Transverse colon (tissue), 4 donors: ENCODE data around the gene TVP23A. TPM values are rescaled to one million over a fixed set of nuclear protein-coding genes. Genes with fewer than 3 reads are reported as not detected.
A peak's percentile ranks its signal among the peaks of the same experiment; 100 is the strongest.
"Not testable (repeated sequence)": the region's sequence is repeated elsewhere in the genome, so short reads cannot be mapped to it uniquely, and the experiment has no call there.

Source experiments
- DNase-seq: peaks from one replicate; pipeline ENCODE4 v3.0.0-alpha.2; 2019
- H3K27ac ChIP-seq, 4 donors: fragments of 200-600 bp; sonication (generic); 2 replicates each; pipeline ENCODE4 v1.5.1; 2016 to 2018; ENCODE audit warnings: inconsistent platforms in 4 of 4
- H3K27me3 ChIP-seq: fragments of 200-600 bp; sonication (generic); 2 replicates; pipeline ENCODE4 v1.5.1; 2017; ENCODE audit warnings: inconsistent platforms
- H3K36me3 ChIP-seq, 4 donors: fragments of 200-600 bp; sonication (generic); 2 replicates each; pipeline ENCODE4 v1.5.1; 2017 to 2019; ENCODE audit warnings: inconsistent platforms in 4 of 4
- H3K4me1 ChIP-seq, 4 donors: fragments of 200-600 bp; sonication (generic); 2 replicates each; pipeline ENCODE4 v1.5.1; 2017 to 2020; ENCODE audit warnings: inconsistent platforms in 4 of 4
- H3K4me3 ChIP-seq, 4 donors: fragments of 200-600 bp; sonication (generic); 1 replicate in 1 of 4; 2 replicates in 3 of 4; pipeline versions ENCODE4 v1.5.1 to v1.6.1; 2017 to 2019; ENCODE audit warnings: inconsistent platforms in 4 of 4
- H3K9me3 ChIP-seq, 2 donors: fragments of 200-600 bp; sonication (generic); 2 replicates each; pipeline ENCODE4 v1.5.1; 2017 to 2019; ENCODE audit warnings: inconsistent platforms in 2 of 2
- EP300 ChIP-seq: sonication (generic); formaldehyde crosslinking; IDR thresholded peaks from one replicate; pipeline ENCODE4 v1.6.1; 2017; ENCODE audit warnings: antibody characterized with exemption, low read depth
- POLR2A ChIP-seq: fragments of 450-650 bp; IDR thresholded peaks from one replicate; pipeline ENCODE4 v1.6.1; 2016; ENCODE audit warnings: antibody characterized with exemption, mild to moderate bottlenecking, moderate library complexity
- POLR2AphosphoS5 ChIP-seq, 3 donors: sonication (generic); formaldehyde crosslinking; IDR thresholded peaks; one replicate each; pipeline ENCODE4 v1.6.1; 2016; ENCODE audit warnings: antibody characterized with exemption in 3 of 3
- WGBS, 2 donors: methylation state at CpG; one replicate each; pipeline ENCODE4 v1.1.5; 2018; ENCODE audit warnings: low coverage in 1 of 2; 5-methylcytosine and 5-hydroxymethylcytosine counted together
- in situ Hi-C, 4 donors: fragments of 200-750 bp; cut with MboI; loops; one replicate each; pipeline versions ENCODE4 v1.15.0 to v1.15.1; 2017; ENCODE audit warnings: low sequenced_read_pairs in 3 of 4, low pct_ligation_motif_present in 1 of 4, low pct_unique_long_range_greater_than_20kb in 1 of 4
- intact Hi-C: fragments of 100-400 bp; cut with DNase I; formaldehyde crosslinking; loops from one replicate; pipeline ENCODE4 v1.15.1; 2023; ENCODE audit warnings: low total_unique reads
- total RNA-seq, 4 donors: library from RNA; depleted of rRNA; stranded (reverse); fragments of >200 nt; gene quantifications; one replicate each; pipeline ENCODE4 v1.1.0, GENCODE V29; 2016
- TF ChIP-seq, protein P1 (sequence below), 5 experiments: fragments of 200-600 bp in 3 of 5; fragments of 450-650 bp in 2 of 5; sonication (generic) in 3 of 5; IDR thresholded peaks; 1 replicate in 2 of 5; 2 replicates in 3 of 5; pipeline ENCODE4 v1.5.1; 2016 to 2017; ENCODE audit warnings: antibody characterized with exemption in 5 of 5, inconsistent platforms in 3 of 5, mild to moderate bottlenecking in 2 of 5, moderate library complexity in 1 of 5

TVP23A gene
- total RNA-seq, 4 donors from 2014 or later = 0.14 to 0.16 TPM; not detected in 2

DNA sequence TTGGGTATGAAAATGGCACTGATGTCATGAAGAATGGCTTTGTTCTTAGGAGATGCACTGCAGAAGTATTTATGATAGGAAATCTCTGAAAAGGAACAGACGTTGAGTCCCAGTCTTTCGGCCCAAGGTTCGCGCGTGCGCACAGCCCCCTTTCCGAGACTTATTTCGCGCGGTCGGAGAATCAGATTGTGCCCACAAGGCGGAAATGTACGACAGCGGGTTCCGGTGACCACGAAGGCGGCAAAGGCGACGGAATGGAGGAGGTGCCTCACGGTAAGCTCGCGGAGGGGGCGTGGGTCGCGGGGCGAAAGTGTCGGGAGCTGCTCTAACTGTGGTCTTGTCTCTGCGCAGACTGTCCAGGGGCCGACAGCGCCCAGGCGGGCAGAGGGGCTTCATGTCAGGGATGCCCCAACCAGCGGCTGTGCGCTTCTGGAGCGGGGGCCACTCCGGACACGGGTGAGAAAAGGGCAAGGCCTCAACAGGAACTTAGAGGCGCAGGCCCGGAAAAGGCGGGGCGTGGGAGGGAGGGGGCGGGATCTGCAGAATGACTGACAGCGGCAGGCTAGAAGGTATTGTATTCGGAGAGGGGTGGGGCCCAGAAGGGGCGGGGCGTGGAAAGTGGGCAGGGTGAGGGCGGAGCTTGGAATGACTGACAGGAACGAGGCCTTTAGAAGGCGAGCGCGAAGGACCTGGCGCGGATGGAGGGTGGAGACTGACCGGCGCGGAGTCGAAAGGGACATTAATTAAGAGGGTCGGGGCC lies 74.8 kb downstream of the TVP23A start, which contains the start of gene NUBP1:
TSS of gene NUBP1 (plus strand) at position 233 of the 760 bp plus-strand sequence. CDS start at position 255, 22 bp downstream.
- intact Hi-C loops = loop anchor here (10.0 kb wide), 1 partner anchor 171 kb away; no protein-coding TSS in a partner anchor

DNA sequence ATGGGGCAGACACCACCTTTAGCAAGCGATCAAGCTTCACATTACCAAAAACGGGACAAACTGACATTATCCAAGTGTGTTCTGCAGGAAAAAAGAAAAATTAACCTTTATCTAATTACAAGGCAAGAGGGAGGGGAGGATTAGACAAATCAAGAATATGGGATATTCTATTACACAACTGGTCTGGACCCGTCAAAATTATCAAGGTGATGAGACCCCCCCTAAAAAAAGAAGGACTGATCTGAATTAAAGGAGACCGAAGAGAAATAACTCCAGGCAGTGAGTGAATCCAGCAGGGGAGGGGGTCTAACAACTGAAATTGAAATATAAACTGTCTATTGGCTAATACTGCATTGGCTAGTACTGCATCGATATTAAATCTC lies 75.4 kb downstream of the TVP23A start:
- Histone ChIP-seq H3K9me3 (no peaks in the 10 kb centered on the region), H3K4me3 (peak overlapping the region in 3 of 4 donors; percentile 49 to 61 (median 54)), H3K4me1 (peaks cover 5 to 29% (median 19%) of the 10 kb centered on the region in 4 donors), H3K36me3 (peaks cover 0 to 8% (median 3%) of the 10 kb centered on the region in 4 donors), H3K27me3 (no peaks in the 10 kb centered on the region), H3K27ac (peak overlapping the region; percentile 88 to 98 (median 92))
- no peak for DNase-seq
- no peak for TF ChIP-seq EP300
- TF ChIP-seq, protein P1, sequence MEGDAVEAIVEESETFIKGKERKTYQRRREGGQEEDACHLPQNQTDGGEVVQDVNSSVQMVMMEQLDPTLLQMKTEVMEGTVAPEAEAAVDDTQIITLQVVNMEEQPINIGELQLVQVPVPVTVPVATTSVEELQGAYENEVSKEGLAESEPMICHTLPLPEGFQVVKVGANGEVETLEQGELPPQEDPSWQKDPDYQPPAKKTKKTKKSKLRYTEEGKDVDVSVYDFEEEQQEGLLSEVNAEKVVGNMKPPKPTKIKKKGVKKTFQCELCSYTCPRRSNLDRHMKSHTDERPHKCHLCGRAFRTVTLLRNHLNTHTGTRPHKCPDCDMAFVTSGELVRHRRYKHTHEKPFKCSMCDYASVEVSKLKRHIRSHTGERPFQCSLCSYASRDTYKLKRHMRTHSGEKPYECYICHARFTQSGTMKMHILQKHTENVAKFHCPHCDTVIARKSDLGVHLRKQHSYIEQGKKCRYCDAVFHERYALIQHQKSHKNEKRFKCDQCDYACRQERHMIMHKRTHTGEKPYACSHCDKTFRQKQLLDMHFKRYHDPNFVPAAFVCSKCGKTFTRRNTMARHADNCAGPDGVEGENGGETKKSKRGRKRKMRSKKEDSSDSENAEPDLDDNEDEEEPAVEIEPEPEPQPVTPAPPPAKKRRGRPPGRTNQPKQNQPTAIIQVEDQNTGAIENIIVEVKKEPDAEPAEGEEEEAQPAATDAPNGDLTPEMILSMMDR (IDR thresholded peaks at IDR 0.05) = no peak
- TF ChIP-seq POLR2A = no peak
- TF ChIP-seq POLR2AphosphoS5 (IDR thresholded peaks at IDR 0.05) = no peak
- WGBS, 2 donors = 23 to 27% methylated on average over 5 of the region's 5 CpGs
- intact Hi-C loops = loop anchor here (10.0 kb wide), 1 partner anchor 172 kb away; no protein-coding TSS in a partner anchor
- in situ Hi-C loops = loop anchor here in 3 of 4 donors (10.0 to 25.0 kb wide), 4 partner anchors 182 to 1606 kb away; no protein-coding TSS in a partner anchor

More for the DNA sequence above, 74.8 kb downstream of the TVP23A start, which contains the start of gene NUBP1:
- in situ Hi-C loops = loop anchor here in 3 of 4 donors (10.0 to 25.0 kb wide), 4 partner anchors 181 to 1606 kb away; no protein-coding TSS in a partner anchor
- H3K4me1 ChIP-seq = peaks cover 5 to 24% (median 16%) of the 10 kb centered on the region in 4 donors
- DNase-seq = peak; percentile 100
- H3K27me3 ChIP-seq = no peaks in the 10 kb centered on the region
- H3K36me3 ChIP-seq = peaks cover 0 to 9% (median 4%) of the 10 kb centered on the region in 4 donors
- H3K4me3 ChIP-seq = peak within 1 kb of the TSS; percentile 13 to 61 (median 52)
- TF ChIP-seq, protein P1 (IDR thresholded peaks at IDR 0.05) = peak in 2 of 5 experiments; percentile 40 to 48
- no peak for TF ChIP-seq EP300
- TF ChIP-seq POLR2A = peak; percentile 83
- peak; percentile 78 to 88 (median 82) for TF ChIP-seq POLR2AphosphoS5 (IDR thresholded peaks at IDR 0.05)
- 0% methylated on average over 57 of the region's 57 CpGs; no CpG with 5 or more reads in 1 of the 2 donors for WGBS, 2 donors
- H3K9me3 ChIP-seq = no peaks in the 10 kb centered on the region
- H3K27ac ChIP-seq = peak within 1 kb of the TSS; percentile 88 to 98 (median 92)

DNA sequence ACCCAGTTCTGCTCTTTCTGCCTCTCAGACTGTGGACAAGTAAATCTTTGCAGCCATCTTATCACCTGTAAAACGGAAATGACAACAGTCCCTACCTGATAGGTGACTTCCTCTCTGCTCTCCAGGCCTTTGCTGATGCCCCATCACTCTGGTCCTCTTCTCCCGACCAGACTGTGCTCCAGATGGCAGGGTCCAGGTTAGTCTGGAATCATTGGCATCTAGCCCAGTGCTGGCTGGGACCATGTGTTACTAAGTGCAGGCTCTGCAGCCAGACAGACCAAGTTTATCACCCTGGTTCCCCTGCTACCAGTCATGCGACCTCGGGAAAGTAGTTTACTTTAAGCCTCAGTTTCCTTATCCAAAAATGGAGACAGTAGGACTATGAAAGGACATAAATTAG lies 76.8 kb downstream of the TVP23A start:
- DNase-seq = peak; percentile 17
- TF ChIP-seq POLR2A = no peak
- TF ChIP-seq EP300 = no peak
- TF ChIP-seq, protein P1 (IDR thresholded peaks at IDR 0.05) = no peak
- no peak for TF ChIP-seq POLR2AphosphoS5 (IDR thresholded peaks at IDR 0.05)
- intact Hi-C loops = loop anchor here (10.0 kb wide), 1 partner anchor 173 kb away; no protein-coding TSS in a partner anchor
- Histone ChIP-seq H3K4me1 (peaks cover 11 to 39% (median 22%) of the 10 kb centered on the region in 4 donors), H3K27ac (peak overlapping the region in 2 of 4 donors; percentile 28 to 37), H3K4me3 (no peak overlapping the region), H3K27me3 (no peaks in the 10 kb centered on the region), H3K36me3 (no peaks in the 10 kb centered on the region), H3K9me3 (no peaks in the 10 kb centered on the region)
- in situ Hi-C loops = loop anchor here in 3 of 4 donors (10.0 to 25.0 kb wide), 4 partner anchors 183 to 1605 kb away; no protein-coding TSS in a partner anchor
- WGBS, 2 donors = 57 to 71% methylated on average over 4 of the region's 4 CpGs

DNA sequence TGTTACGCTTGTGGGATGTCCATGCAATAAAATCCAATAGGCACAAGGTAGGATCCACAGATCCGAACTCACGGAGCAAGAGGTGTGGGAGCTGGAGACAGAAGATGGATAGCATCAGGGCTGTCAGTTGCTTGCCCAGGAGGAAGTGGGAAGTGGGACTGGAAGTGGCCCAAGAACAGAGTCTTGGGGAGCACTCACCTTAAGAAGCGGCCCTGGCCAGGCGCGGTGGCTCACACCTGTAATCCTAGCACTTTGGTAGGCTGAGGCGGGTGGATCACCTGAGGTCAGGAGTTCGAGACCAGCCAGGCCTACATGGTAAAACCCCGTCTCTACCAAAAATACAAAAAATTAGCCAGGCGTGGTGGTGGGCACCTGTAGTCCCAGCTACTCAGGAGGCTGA lies 77.3 kb downstream of the TVP23A start:
- peaks cover 11 to 42% (median 22%) of the 10 kb centered on the region in 4 donors for H3K4me1 ChIP-seq
- not testable (repeated sequence) for H3K9me3 ChIP-seq, H3K4me3 ChIP-seq, H3K27me3 ChIP-seq, DNase-seq, H3K36me3 ChIP-seq, H3K27ac ChIP-seq
- in situ Hi-C loops (loop anchor here in 3 of 4 donors (10.0 to 25.0 kb wide), 4 partner anchors 184 to 1604 kb away; no protein-coding TSS in a partner anchor), intact Hi-C loops (loop anchor here (10.0 kb wide), 1 partner anchor 174 kb away; no protein-coding TSS in a partner anchor)
- 92 to 95% methylated on average over 8 to 10 of the region's 10 CpGs for WGBS, 2 donors
